NK-92 treated with Interleukin-12 subunit alpha and Interleukin-12 subunit beta, amount 100 ng/mL, for 24 hours (cell line): ENCODE results near the gene DBNDD1.
"Not testable (repeated sequence)": the region's sequence is repeated elsewhere in the genome, so short reads cannot be mapped to it uniquely, and the experiment has no call there.

Experiments used
- DNase-seq: peaks from one replicate; lab custom pipeline; 2025; lab: John Stamatoyannopoulos, UW

The DBNDD1 gene

GRCh38 chr16:89988951-89989350, 30.3 kb downstream of the DBNDD1 start:
- no peak for DNase-seq

GRCh38 chr16:89987169-89987568, 32.1 kb downstream of the DBNDD1 start:
- no peak for DNase-seq

GRCh38 chr16:89986600-89986999, 32.7 kb downstream of the DBNDD1 start:
- DNase-seq = no peak

GRCh38 chr16:89985219-89985618, 34.0 kb downstream of the DBNDD1 start:
- no peak for DNase-seq

GRCh38 chr16:89984216-89984615, 35.0 kb downstream of the DBNDD1 start:
- no peak for DNase-seq

GRCh38 chr16:89983536-89983935, 35.7 kb downstream of the DBNDD1 start:
- no peak for DNase-seq

GRCh38 chr16:89982318-89982717, 36.9 kb downstream of the DBNDD1 start:
- no peak for DNase-seq

GRCh38 chr16:89981414-89981813, 37.8 kb downstream of the DBNDD1 start:
- DNase-seq = no peak

GRCh38 chr16:89974870-89975269, 44.4 kb downstream of the DBNDD1 start:
- DNase-seq = no peak

- no peak for DNase-seq
Observed at GRCh38 chr16:89973654-89974335, 45.5 kb downstream of the DBNDD1 start.

GRCh38 chr16:89973235-89973634, 46.0 kb downstream of the DBNDD1 start:
- no peak for DNase-seq

- DNase-seq = peak; percentile 85
Observed at GRCh38 chr16:89972244-89973234, 46.7 kb downstream of the DBNDD1 start.

GRCh38 chr16:89971495-89972243, 47.6 kb downstream of the DBNDD1 start:
- no peak for DNase-seq

GRCh38 chr16:89969741-89970410, 49.4 kb downstream of the DBNDD1 start:
- DNase-seq = no peak

- DNase-seq = not testable (repeated sequence)
Observed at GRCh38 chr16:89968074-89968473, 51.2 kb downstream of the DBNDD1 start.

- DNase-seq = not testable (repeated sequence)
Observed at GRCh38 chr16:89967436-89967835, 51.8 kb downstream of the DBNDD1 start.

GRCh38 chr16:89966756-89967155, 52.5 kb downstream of the DBNDD1 start:
- DNase-seq = no peak

- DNase-seq = no peak
Observed at GRCh38 chr16:89965447-89966225, 53.6 kb downstream of the DBNDD1 start.

- DNase-seq = no peak
Observed at GRCh38 chr16:89964201-89964600, 55.1 kb downstream of the DBNDD1 start.

- DNase-seq = no peak
Observed at GRCh38 chr16:89962754-89963498, 56.3 kb downstream of the DBNDD1 start.
